ENCODE results near the gene OR4E2.

- TF ChIP-seq CTCF (conservative IDR thresholded peaks at IDR 0.05 in 1 of 2, IDR thresholded peaks at IDR 0.05 in 1 of 2; ENCODE audit: low read depth in 1 of 2, low read length in 2 of 2) (no peak), EZH2 (IDR thresholded peaks at IDR 0.05; ENCODE audit: low read length, missing control alignments) (no peak)
Observed at GRCh38 chr14:21671371-21671770, 17.7 kb downstream of the OR4E2 start.

Measured in fibroblast of lung (primary cell).